Measurements from ENCODE around the gene NAT16. TPM values are rescaled to one million over a fixed set of nuclear protein-coding genes. Genes with fewer than 3 reads are reported as not detected.

The NAT16 gene
- total and polyA plus RNA-seq, 2 donors (not counting 1 experiment from before 2014, with no cell fraction given) = not detected

- ATAC-seq (ENCODE audit: low read depth) = no peak
- CTCF ChIA-PET = interaction anchor here (0.6 to 4.2 kb wide), 10 partner anchors 25 to 1012 kb away, joined by 3 to 38 read pairs (median 5); partner anchors contain the start of gene FIS1
These were observed 38.4 kb upstream of the NAT16 start for GRCh38 chr7:101218236-101219125.

More at GRCh38 chr7:101218236-101219125, 38.4 kb upstream of the NAT16 start:
- no peaks in the 10 kb centered on the region for H3K9me3 Mint-ChIP-seq (ENCODE audit: insufficient read depth)
- H3K4me3 Mint-ChIP-seq = peak overlapping the region; percentile 97
- peaks cover 18 to 21% of the 10 kb centered on the region in 2 donors for H3K4me1 ChIP-seq (ENCODE audit: control insufficient read depth in 2 of 2, insufficient read depth in 2 of 2, low read length in 2 of 2)
- H3K9me3 ChIP-seq (ENCODE audit: control extremely low read depth in 1 of 3, control insufficient read depth in 2 of 3, insufficient read depth in 1 of 3, low read length in 2 of 3) = no peaks in the 10 kb centered on the region
- no peaks in the 10 kb centered on the region for H3K27me3 ChIP-seq (replicated peaks in 1 of 4; ENCODE audit: control extremely low read depth in 1 of 4, control insufficient read depth in 3 of 4, insufficient read depth in 4 of 4, low read length in 3 of 4)
- H3K9ac ChIP-seq (ENCODE audit: low read length) = peak overlapping the region; percentile 91
- peak overlapping the region; percentile 85 to 99 (median 94) for H3K4me3 ChIP-seq (ENCODE audit: control extremely low read depth in 1 of 5, extremely low read depth in 1 of 5, insufficient read depth in 1 of 5, low read depth in 2 of 5, low read length in 4 of 5)
- H3K36me3 ChIP-seq (replicated peaks in 1 of 2; ENCODE audit: control extremely low read depth in 1 of 2, control insufficient read depth in 1 of 2, extremely low read depth in 1 of 2, insufficient read depth in 2 of 2, low read length in 1 of 2) = peaks cover 0 to 18% of the 10 kb centered on the region in 2 experiments
- peaks cover 25% of the 10 kb centered on the region for H3K4me1 Mint-ChIP-seq
- peak overlapping the region; percentile 95 for H3K27ac Mint-ChIP-seq
- 9% methylated on average over 24 of the region's 26 CpGs for WGBS (ENCODE audit: insufficient coverage)
- POLR2A ChIA-PET = interaction anchor here (0.7 to 2.0 kb wide), 5 partner anchors 20 to 516 kb away, joined by 3 to 15 read pairs (median 3); partner anchors contain the start of genes CLDN15, FIS1 and VGF
- H4K20me1 ChIP-seq (ENCODE audit: control insufficient read depth, insufficient read depth, low read length, poor library complexity, severe bottlenecking) = peaks cover 31% of the 10 kb centered on the region
- H2AFZ ChIP-seq (ENCODE audit: insufficient read depth, low read depth, low read length, poor library complexity, severe bottlenecking) = peak overlapping the region; percentile 95
- no peak for DNase-seq
- no peaks in the 10 kb centered on the region for H3K27me3 Mint-ChIP-seq
- H3K27ac ChIP-seq (ENCODE audit: low read length in 2 of 2) = peak overlapping the region; percentile 25 to 75
- H3K4me2 ChIP-seq (replicated peaks; ENCODE audit: low read depth, low read length, poor library complexity, severe bottlenecking) = peak overlapping the region; percentile 97
- no peak for TF ChIP-seq CTCF (IDR thresholded peaks at IDR 0.05)
- TF ChIP-seq EZH2 (IDR thresholded peaks at IDR 0.05; ENCODE audit: borderline replicate concordance, insufficient read depth, low read depth, low read length, poor library complexity, severe bottlenecking) = no peak
- H3K79me2 ChIP-seq (ENCODE audit: control insufficient read depth, insufficient read depth, low read length) = peaks cover 46% of the 10 kb centered on the region
- intact Hi-C loops (cut with micrococcal nuclease) = loop anchor here (1.0 kb wide), 4 partner anchors 26 to 64 kb away; partner anchors contain the start of gene AP1S1

All from B cell (primary cell).